Measurements from ENCODE around the gene CCL21.

DNA sequence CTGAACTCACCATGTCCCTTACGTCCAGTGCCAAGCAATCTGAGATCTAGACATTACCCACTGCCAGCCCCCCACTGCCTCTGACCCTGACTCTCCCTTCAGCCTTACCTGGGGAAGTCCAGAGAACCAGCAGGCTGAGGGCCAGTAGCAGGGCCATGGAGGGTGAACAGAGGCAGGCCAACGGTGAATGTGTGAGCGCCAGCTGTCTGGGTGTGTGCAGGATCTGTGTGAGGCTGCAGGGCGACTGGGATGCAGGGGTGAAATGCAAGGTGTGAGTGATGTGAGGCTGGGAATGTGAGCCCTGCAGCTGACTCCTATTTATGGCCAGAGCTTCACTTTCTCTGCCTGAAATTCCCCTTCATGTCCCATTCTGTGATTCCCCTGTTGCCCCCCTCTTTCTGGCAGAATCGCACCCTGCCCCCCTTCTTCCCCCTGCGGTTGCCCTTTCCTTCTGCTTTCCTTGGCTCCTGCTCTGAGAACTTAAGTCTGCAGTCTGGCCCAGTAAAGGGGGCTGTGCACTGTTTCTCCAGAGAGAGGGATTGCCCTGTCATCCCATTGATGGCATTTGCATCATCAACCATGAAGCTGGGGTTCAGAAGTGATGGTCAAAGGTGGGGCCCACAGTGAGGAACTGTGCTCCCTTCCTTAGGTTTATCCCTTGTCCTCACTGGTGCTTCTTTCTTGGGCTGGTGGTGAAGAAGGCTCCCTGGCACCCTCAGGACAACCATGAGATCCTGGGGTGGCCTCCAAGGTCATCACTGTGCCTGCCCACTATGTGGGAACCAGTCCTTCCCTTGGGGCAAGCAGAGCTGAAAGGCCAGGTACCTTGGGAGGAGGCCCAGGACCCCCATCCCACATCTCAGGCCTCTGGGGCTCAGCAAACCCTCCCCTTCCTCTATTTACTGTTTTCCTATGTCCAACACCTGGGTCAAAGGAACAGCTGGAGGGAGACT is 18.7 kb downstream of the CCL21 start, which contains the start of gene CCL19:
- TF ChIP-seq CTCF (IDR thresholded peaks at IDR 0.05; ENCODE audit: borderline replicate concordance, extremely low read depth, low read length, poor library complexity, severe bottlenecking): no peak
- TF ChIP-seq EZH2 (IDR thresholded peaks at IDR 0.05; ENCODE audit: borderline replicate concordance, low read depth, low read length, severe bottlenecking): no peak
